G401 (cell line): ENCODE data around the gene GLIPR1L2. TPM values are rescaled to one million over a fixed set of nuclear protein-coding genes. Genes with fewer than 3 reads are reported as not detected.
"Not testable (repeated sequence)": the region's sequence is repeated elsewhere in the genome, so short reads cannot be mapped to it uniquely, and the experiment has no call there.

Source experiments
- DNase-seq: peaks from one replicate; pipeline ENCODE4 v3.0.0-alpha.2; 2015; ENCODE audit warnings: low spot score
- in situ Hi-C: cut with HindIII; loops from 2 replicates; pipeline ENCODE4 v1.10.0; 2016; ENCODE audit warnings: low sequenced_read_pairs, mixed read lengths
- total RNA-seq: library from RNA; depleted of rRNA; stranded (reverse); fragments of >200 nt; shearing (Covaris generic); gene quantifications from 2 replicates; pipeline ENCODE4 v1.2.3, GENCODE V29; 2014

Gene GLIPR1L2
- total RNA-seq, 1 experiment from 2014 or later = 2.2 TPM

DNA sequence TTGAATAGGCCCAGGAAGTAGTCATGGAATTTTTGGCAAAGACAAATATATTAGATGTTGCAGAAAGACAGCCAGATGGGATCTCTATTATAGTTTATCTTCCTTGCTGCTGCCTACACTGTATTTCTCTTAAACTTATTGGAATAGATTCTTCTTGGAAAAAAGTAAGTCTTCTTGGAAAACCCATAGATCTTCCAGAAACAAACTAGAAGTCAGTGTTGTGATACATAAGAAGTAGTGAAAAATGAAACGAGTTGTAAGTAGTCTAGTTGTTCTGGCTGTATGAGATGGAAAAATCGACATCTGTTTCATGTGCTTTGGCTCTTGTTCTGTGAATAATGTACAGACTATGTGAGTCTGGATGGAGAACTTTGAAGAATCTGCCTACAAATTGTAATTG is 29.0 kb downstream of the GLIPR1L2 start:
- no peak for DNase-seq
- in situ Hi-C loops = no loop called here

DNA sequence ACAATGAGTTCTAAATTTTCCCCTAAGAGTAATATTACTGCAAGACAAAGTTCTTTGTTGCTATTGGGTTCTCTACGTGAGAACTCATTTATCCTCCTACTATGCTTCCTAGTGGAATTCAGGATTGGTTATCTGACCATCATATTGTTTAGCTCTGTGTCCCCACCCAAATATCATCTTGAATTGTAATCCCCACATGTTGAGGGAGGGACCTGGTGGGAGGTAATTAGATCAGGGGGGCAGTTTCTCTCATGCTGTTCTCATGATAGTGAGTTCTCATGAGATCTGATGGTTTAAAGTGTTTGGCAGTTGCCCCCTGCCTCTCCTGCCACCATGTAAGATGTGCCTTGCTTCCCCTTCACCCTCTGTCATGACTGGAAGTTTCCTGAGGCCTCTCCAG is 36.6 kb downstream of the GLIPR1L2 start:
- in situ Hi-C loops = no loop called here
- DNase-seq = no peak

DNA sequence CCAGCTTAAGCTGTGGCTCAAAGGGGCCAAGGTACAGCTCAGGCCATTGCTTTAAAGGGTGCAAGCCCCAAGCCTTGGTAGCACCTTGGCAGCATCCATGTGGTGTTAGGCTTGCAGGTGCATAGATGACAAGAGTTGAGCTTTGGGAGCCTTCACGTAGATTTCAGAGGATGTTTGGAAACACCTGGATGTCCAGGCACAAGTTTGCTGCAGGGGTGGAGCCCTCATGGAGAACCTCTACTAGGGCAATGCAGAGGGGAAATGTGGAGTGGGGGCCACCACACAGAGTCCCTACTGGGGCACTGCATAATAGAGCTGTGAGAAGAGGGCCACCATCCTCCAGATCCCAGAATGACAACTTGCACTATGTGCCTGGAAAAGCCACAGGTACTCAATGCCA is 37.9 kb downstream of the GLIPR1L2 start:
- no peak for DNase-seq
- in situ Hi-C loops = no loop called here

DNA sequence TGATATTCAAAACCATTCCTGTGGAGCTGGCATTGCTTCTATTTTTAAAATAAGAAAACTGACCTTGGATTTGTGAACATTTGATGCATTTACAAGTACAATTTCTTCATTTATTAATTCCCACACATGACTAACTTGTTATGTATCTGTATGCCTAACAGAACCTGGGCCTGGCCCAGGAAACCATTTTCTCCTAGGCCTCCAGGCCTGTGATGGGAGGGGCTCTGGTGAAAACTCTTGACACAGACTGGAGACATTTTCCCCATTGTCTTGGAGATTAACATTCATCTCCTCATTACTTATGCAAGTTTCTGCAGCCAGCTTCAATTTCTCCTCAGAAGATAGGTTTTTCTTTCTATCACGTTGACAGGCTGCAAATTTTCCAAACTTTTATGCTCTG is 42.0 kb downstream of the GLIPR1L2 start:
- DNase-seq = no peak
- in situ Hi-C loops = no loop called here

DNA sequence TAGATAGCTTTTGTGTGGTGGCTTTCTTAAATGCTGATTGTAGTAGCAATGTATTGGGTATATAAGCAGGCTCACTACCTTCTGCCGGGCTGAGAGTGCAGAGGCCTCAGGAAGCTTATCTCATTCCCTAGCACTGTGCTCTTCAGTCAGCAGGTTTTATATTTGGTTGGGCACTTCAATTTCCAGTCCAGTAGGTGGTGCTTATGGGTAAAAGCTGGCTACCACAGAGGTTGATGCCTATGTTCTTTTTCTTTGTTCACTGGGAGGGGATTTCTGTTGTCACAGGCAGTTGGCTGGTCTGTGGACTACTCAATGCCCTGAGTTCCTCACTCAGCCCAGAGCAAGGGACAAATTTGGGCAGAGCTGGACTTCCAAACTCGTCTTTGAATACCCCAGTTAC is 46.7 kb downstream of the GLIPR1L2 start:
- in situ Hi-C loops = no loop called here
- no peak for DNase-seq

DNA sequence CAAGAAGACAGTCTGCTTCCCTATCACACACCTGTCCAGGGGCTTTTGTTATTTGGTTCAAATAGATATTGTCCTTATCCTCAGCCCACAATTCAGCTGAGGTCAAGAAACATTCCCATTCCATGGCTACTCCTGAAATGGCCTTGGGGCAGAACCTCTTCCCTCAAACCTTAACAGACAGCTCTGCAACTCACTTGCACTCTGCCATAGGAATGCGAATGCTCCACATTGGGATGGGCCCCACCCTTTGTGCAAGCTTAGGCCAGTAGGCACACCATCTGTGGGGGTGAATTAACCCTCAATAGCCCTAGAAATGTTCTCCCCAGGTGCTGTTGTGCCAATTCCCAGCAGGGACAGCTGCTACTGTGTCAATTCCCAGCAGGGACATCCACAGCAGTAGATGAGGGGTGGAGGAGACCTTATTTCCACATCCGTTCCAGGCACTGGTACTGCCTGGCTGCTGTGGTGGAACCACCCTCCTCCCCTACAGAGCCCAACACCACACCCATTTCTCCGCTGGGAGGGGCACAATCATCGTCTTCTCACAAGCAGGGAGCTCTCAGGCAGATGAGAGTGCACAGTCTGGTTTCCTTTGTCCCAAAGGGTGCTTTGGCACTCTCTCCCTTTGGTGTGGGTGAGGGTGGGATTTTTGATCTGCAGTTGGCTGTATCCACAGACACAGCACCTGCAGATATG is 47.3 kb downstream of the GLIPR1L2 start:
- no peak for DNase-seq

DNA sequence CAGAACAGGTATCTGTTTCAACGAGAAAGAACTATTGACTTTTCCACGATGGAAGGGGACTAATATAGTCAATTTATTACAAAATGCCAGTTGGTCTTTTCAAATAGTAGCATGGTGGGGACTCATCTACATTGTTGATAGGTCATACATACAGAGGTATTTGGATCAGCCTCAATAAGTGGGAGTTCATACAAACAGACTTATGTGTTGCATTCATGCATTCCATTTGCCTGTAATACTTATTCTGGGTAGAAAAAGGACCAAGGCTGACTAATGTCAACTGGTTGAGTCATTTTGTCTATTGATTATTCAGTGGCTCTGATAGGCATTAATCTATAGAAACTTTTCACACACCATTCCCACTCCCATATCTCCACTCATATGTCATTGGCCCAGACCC is 48.2 kb downstream of the GLIPR1L2 start:
- in situ Hi-C loops = no loop called here
- no peak for DNase-seq

More for the DNA sequence above, 47.3 kb downstream of the GLIPR1L2 start:
- in situ Hi-C loops = no loop called here

DNA sequence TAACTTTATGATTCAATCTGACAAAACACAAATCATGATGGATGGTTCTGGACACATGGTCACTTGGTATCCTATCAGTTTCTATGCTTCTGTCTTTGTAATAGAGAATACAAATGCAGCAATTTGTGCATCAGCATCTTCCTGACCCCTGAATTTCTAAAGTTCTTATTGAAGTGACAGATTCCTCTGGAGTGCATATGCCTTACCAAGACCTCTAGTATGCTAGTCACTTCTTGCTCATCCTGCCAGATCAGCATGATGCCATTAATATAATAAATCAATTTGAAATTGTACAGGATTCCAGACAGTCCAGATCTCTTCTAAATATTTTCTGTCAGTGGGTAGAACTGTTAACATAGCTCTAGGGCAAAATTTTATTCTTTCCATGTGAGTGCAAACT is 49.0 kb downstream of the GLIPR1L2 start:
- in situ Hi-C loops = no loop called here
- no peak for DNase-seq

DNA sequence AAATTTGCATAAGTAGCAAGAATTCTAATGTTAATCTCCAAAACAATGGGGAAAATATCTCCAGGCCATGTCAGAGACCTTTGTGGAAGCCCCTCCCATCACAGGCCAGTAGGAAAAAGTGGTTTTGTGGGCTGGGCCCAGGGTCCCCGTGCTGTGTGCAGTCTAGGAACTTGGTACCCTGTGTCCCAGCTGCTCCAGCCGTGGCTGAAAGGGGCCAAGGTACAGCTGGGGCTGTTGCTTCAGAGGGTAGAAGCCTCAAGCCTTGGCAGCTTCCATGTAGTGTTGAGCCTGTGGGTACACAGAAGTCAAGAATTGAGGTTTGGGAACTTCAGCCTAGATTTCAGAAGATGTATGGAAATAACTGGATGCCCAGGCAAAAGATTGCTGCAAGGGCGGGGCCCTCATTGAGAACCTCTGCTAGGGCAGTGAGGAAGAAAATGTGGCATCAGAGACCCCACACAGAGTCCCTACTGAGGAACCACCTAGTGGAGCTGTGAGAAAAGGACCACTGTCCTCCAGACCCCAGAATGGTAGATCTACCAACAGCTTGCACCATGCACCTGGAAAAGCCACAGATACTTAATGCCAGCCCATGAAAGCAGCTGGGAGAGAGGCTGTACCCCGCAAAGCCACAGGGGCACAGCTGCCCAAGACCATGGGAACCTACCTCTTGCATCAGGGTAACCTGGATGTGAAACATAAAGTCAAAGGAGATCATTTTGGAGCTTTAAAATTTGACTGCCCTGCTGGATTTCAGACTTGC is 51.0 kb downstream of the GLIPR1L2 start:
- in situ Hi-C loops, DNase-seq: not testable (repeated sequence)

DNA sequence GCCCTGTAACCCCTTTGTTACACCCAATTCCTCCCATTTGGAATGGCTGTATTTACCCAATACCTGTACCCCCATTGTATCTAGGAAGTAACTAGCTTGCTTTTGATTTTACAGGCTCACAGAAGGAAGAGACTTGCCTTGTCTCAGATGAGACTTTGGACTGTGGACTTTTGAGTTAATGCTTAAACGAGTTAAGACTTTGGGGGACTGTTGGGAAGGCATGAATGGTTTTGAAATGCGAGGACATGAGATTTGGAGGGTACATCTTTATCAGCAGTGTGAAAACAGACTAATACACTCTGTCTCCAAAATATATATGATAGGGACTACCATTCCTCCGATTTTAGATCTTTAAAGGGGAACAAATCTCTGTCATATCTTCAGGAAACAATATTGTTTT is 51.6 kb downstream of the GLIPR1L2 start:
- in situ Hi-C loops, DNase-seq: not testable (repeated sequence)

DNA sequence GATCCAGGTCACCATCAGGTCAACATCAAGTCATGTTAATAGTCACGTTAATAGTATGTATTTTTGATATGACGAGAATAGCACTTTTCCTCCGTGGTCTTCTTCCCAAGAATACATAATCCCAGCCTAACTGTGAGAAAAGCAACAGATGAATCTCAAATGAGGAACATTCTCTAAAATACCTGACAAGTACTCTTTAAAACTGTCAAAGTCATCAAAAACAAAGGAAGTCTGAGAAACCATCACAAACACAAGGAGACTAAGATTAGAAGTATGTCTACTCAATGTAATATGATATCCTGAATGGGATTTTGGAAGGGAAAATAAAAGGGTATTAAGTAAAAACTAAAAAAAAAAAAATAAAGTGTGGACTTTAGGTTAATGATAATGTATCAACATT is 52.8 kb downstream of the GLIPR1L2 start:
- DNase-seq = no peak
- in situ Hi-C loops = no loop called here

DNA sequence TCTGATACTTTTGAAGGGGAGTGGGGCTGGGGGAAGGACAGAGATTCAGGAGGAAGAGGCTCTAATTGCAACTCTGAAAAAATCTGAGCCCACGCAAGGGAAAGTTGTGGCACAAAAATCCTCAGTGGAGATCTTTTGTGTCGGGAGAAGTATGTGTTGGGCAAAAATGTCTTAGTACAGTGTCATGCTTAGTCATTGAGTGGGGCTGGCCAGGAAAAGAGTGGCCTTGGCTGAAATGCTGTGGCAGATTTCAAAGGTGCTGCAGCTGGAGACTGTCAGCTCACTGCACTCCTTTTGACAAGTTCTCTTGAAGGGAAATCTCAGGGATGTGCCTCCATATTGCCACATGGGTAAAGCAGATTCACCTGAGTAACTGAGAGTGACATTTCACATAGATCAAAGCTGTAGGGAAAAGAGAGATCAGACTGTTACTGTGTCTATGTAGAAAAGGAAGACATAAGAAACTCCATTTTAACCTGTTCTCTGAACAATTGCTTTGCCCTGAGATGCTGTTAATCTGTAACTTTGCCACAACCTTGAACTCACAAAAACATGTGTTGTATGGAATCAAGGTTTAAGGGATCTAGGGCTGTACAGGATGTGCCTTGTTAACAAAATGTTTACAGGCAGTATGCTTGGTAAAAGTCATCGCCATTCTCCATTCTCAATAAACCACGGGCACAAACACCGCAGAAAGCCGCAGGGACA is 53.7 kb downstream of the GLIPR1L2 start:
- no peak for DNase-seq

DNA sequence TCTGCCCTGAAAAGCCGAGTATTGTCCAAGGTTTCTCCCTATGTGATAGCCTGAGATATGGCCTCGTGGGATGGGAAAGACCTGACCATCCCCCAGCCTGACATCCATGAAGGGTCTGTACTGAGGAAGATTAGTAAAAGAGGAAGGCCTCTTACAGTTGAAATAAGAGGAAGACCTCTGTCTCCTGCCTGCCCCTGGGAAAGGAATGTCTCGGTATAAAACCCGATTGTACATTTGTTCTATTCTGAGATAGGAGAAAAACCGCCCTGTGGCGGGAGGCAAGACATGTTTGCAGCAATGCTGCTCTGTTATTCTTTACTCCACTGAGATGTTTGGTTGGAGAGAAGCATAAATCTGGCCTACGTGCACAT is 54.2 kb downstream of the GLIPR1L2 start:
- DNase-seq, in situ Hi-C loops: not testable (repeated sequence)

More for the DNA sequence above, 53.7 kb downstream of the GLIPR1L2 start:
- in situ Hi-C loops = no loop called here

DNA sequence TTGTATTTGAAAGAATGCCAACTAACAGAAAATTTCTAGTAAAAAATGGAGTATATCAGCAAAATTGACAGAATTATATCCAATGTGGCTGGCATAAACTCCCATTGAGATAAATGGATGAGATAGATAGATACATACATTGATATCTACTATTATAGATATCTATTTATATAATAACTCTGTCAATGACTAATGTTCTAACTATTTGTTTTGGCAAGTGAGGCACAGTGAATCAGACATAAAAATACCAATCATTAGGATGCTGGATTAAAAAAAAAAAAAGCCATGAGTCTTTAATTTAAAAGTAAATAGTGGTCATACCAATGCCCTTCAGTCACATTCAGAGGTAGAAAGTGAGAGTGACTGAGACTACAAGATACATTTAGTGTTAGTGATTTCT is 56.0 kb downstream of the GLIPR1L2 start:
- no peak for DNase-seq
- in situ Hi-C loops = no loop called here

DNA sequence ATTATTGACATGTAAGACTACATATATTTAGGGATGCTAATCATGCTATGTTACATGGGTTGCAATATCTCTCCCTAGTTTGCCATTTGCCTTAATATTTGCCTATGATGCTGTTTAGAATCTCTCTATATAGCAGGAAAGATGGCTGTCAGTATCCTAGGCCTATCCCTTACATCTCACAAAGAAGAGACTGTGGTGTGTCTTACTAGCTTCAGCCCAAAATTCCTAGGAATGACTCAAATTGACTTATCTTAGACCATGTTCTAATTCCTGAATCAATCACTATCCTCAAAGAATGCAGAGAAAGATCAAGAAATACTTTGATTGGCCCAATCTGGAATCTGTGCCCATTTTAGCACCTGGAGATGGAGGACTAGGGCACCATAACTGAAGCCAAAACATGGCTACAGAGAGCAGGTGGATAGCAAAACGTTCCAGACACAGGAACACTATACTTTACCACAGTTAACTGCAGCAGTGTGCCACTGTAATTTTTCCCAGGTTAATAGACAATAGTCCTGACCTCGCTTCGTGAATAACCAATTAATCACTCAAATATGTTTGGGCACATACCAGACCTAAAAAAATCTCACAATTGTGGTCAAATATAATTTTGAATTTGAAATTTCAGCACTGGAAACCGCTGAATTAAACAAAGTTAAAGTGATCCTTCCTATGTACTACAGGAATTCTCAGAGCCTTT is 57.0 kb downstream of the GLIPR1L2 start:
- DNase-seq = no peak
- in situ Hi-C loops = no loop called here

DNA sequence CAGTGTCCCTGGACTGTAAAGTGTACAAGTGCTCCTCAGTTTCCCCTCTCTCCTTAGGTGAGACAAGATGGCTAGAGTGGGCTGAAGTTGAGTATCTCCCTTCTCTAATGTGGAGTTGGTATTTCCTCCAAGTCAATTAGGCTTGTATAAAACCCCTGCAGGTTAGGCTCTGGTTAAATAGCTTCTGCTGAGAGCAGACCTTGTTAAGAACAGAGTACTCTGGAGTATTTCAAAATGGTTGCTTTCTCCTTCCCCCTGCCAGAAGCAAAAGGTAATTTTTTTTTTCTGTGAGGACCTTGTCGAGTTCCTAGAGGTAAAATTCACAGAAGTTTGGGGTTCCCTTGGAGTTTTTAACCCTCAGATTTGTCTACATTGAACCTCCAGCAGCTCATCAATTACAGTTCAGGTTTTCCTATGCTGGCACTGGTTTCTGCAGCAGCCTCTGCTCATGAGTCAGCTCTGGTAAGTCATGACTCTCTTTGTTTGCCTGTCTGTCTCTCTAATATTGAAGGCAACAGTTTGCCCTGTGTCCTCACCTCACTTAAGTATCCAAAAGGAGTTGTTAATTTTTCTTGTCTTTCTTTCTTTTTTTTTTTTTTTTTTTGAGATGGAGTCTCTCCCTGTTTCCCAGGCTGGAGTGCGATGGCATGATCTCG is 61.9 kb downstream of the GLIPR1L2 start:
- DNase-seq = no peak
- in situ Hi-C loops = no loop called here

DNA sequence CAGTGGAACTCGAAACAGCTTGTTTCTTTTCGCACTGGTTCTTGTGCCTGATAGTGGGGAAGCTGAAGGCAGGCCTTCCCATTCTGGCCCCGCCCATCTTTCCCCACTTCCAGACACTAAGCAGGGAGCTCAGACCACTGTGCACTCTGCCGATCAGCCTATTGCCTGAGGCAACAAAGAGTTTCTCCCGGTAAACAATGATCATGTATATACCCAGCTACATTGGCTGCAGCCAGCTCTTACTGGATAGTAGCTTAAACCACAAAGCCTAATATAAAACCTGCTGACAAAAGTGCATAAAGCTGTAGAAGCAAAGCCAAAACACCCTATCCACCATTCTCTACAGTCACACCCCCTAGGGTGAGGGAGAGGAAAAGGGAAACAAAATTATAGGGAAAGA is 65.0 kb downstream of the GLIPR1L2 start:
- in situ Hi-C loops = no loop called here
- DNase-seq = no peak

DNA sequence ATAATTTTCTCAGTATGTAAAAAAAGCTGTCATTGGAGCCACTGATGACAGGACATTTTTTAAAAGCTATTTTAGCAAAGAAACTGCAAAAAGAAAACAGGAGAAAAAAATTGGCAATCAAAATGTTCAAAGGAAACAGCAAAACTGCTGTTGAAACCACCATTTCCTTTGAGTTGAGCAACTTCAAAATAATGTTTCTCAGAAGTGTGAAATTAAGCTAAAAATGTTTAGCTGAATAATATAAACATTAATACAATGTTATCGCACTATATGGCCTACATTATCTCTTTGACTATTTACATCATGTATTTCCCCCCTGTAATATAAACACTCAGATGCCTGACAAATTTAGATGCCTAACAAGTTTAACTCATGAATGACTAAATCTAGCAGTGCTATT is 66.3 kb downstream of the GLIPR1L2 start:
- DNase-seq = no peak
- in situ Hi-C loops = no loop called here

DNA sequence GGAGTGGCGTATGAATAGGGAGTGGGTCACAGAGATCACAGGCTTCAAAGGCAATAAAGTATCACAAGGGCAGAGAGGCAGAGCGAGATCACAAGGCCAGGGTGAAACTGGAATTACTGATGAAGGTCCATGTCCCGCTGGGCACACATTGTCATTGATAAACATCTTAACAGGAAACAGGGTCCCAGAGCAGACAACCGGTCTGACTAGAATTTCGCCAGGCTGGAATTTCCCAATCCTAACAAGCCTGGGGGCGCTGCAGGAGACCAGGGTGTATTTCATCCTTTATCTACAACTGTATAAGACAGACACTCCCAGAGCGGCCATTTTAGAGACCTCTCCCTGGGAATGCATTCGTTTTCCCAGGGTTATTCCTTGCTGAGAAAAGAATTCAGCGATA is 67.0 kb downstream of the GLIPR1L2 start:
- DNase-seq, in situ Hi-C loops: not testable (repeated sequence)
